Placental pericyte (primary cell): ENCODE results near the gene P4HA2. TPM values are rescaled to one million over a fixed set of nuclear protein-coding genes. Genes with fewer than 3 reads are reported as not detected.

Experiments
- small RNA-seq: library from RNA; depleted of rRNA; stranded (forward); fragments of <200 nt; gene quantifications from one replicate; pipeline ENCODE3, GENCODE V24; 2012; ENCODE audit warnings: low replicate concordance
- total RNA-seq: library from RNA; depleted of rRNA; stranded (reverse); fragments of >200 nt; gene quantifications from 2 replicates; pipeline ENCODE4 v1.2.3, GENCODE V29; 2012

P4HA2 gene
- total RNA-seq = 168 and 206 TPM in 2 replicates

GRCh38 chr5:132227485-132228240, at the start of gene P4HA2:
Gene P4HA2, minus strand, starts transcription at chr5:132227853. Its CDS starts 9,227 bp downstream, at chr5:132218626.

GRCh38 chr5:132257131-132258101, 29.8 kb upstream of the P4HA2 start, which contains the start of gene PDLIM4:
Gene PDLIM4, plus strand, starts transcription at chr5:132257696. Its CDS starts 39 bp downstream, at chr5:132257735.

Small RNAs within 50 kb of the gene (small RNA-seq; reads per million reads assigned to genes)
- not detected for gene AC063976.4

Other genes starting within 250 kb of the P4HA2 start
- not detected in 2 replicates for gene ACSL6, start 216.2 kb downstream of the P4HA2 start, total RNA-seq
- not detected in 2 replicates for gene IL3, start 167.2 kb downstream of the P4HA2 start, total RNA-seq
- gene CSF2, start 154.1 kb downstream of the P4HA2 start, total RNA-seq = 0.66 and 5.3 TPM in 2 replicates
- gene PDLIM4, start 29.8 kb upstream of the P4HA2 start, total RNA-seq = 26.9 and 91.1 TPM in 2 replicates
- gene SLC22A4, start 66.5 kb upstream of the P4HA2 start, total RNA-seq = 12.5 and 34.1 TPM in 2 replicates
- 5.7 and 9.2 TPM in 2 replicates for gene SLC22A5, start 141.9 kb upstream of the P4HA2 start, total RNA-seq